Rectal smooth muscle tissue (tissue), 1 donor: ENCODE measurements around the gene MAGEB6B.
"Not testable (repeated sequence)": the region's sequence is repeated elsewhere in the genome, so short reads cannot be mapped to it uniquely, and the experiment has no call there.

Experiments used
- H3K27ac ChIP-seq: one replicate; pipeline ENCODE4 v1.7.0; 2013; ENCODE audit warnings: low read depth, low read length, inconsistent platforms
- H3K27me3 ChIP-seq: one replicate; pipeline ENCODE4 v1.7.0; 2013; ENCODE audit warnings: low read length; ENCODE audit not compliant: control insufficient read depth, insufficient read depth
- H3K36me3 ChIP-seq: one replicate; pipeline ENCODE4 v1.7.0; 2013; ENCODE audit warnings: low read length; ENCODE audit not compliant: control insufficient read depth, insufficient read depth
- H3K4me1 ChIP-seq: one replicate; pipeline ENCODE4 v1.7.0; 2013; ENCODE audit warnings: low read length; ENCODE audit not compliant: control insufficient read depth, insufficient read depth
- H3K4me3 ChIP-seq: one replicate; pipeline ENCODE4 v1.7.0; 2013; ENCODE audit warnings: low read length
- H3K9ac ChIP-seq: one replicate; pipeline ENCODE4 v1.7.0; 2013; ENCODE audit warnings: low read length

The MAGEB6B gene, protein sequence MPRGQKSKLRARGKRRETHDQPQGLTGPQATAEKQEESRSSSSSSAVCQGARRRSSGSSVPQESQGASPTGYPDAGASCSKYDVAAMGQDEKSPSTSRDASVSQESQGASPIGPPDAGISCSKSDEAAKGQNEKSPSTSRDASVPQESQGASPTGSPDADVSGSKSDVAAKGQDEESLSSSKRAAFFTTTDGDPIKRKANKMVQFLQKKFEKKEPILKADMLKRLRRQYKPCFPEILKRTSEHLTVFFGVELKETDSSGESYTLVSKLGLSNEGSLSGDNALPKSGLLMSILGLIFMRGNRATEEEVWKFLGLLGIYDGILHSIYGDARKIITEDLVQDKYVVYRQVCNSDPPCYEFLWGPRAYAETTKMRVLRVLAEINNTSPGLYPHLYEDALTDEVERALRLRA

DNA sequence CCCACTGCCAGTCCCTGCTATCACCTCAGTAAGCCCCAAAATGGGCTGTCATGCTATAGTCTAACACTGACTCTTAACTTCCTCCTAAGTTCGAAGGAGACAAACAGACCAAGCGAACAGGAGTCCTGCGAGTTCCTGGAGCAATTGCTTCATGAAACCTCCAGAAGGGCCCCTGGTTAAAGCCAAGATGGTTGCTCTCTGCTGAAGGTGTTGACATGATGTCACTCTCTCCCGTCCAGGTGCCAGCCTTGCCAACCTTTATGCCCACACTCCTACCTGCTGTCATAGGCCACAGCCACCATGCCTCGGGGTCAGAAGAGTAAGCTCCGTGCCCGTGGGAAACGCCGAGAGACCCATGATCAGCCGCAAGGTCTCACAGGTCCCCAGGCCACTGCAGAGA, at the start of gene MAGEB6B:
MAGEB6B (plus strand) TSS at position 301 of the 400 bp plus-strand sequence; CDS start at position 301, 0 bp downstream.
- no peak within 1 kb of the TSS for H3K9ac ChIP-seq
- no peaks in the 10 kb centered on the region for H3K4me1 ChIP-seq
- H3K36me3 ChIP-seq: no peaks in the 10 kb centered on the region
- no peak within 1 kb of the TSS for H3K4me3 ChIP-seq
- no peak within 1 kb of the TSS for H3K27ac ChIP-seq
- H3K27me3 ChIP-seq: no peaks in the 10 kb centered on the region

DNA sequence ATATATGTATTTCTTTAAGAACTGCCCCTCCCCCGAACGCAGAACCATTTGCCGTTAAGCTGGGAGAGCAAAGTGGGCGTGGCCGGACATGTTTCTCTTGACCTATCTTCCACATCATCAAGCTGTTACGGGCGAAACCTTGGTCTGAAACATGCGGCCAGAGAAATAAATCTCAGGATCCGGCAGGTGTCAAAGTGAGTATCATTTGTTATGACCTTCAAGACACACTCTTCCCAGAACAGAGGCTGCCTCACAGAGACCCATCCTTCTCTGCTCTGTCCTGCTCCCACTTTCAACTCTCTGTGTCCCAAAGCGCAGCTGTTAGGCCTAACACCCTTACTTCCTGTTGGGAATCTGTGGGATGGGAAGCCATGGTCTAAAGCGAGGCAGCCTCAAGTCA, 22.1 kb upstream of the MAGEB6B start, which contains the start of gene MAGEB18:
MAGEB18 (plus strand) TSS at position 70 of the 400 bp plus-strand sequence. CDS start 643 bp downstream, outside the sequence.
- Histone ChIP-seq H3K4me1 (no peaks in the 10 kb centered on the region), H3K36me3 (no peaks in the 10 kb centered on the region), H3K27ac (no peak within 1 kb of the TSS), H3K4me3 (no peak within 1 kb of the TSS), H3K27me3 (no peaks in the 10 kb centered on the region), H3K9ac (no peak within 1 kb of the TSS)

DNA sequence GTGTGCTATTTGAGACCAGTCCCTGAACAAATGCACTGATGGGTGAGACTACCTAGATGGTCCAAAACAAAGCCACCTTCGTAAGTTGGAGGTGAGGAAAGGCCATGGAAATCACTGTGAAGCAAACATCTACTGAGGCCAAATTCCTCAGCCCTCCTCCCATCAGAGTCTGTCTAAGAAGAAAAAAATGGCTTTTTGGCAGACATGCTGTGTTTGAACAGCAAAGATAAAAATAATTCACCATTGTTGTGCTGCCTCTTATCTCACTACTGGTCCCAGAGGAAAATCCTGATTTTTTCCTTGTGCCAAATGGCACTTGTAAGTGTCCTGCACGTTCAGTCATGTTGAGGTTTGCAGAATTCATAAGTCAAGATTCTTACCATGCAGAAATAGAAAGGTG, 14.4 kb upstream of the MAGEB6B start:
- H3K9ac ChIP-seq: no peak overlapping the region
- H3K27me3 ChIP-seq: no peaks in the 10 kb centered on the region
- H3K36me3 ChIP-seq: no peaks in the 10 kb centered on the region
- H3K4me1 ChIP-seq: no peaks in the 10 kb centered on the region
- no peak overlapping the region for H3K27ac ChIP-seq
- no peak overlapping the region for H3K4me3 ChIP-seq

DNA sequence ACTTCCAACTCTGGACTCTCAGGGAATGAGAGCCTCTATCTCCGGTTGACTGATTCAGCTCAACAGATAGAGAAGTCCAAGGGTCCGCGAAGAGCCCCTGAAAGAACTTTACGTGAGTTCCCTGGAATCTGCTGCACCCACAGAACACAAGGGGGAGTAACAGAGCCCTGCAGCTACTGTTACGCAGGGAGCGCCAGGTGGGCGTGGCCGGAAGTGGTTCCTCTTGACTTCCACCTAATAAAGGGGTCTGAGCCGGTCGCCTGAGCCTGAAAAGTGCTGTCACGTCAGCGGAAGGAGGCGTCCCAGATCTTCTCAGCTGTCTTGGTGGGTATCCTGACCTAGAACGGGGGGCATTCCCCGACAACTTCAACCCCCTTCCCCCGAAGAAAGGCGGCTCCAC, 31.8 kb downstream of the MAGEB6B start, which contains the start of gene MAGEB6:
MAGEB6 (plus strand) TSS at position 237 of the 400 bp plus-strand sequence. CDS start 1,407 bp downstream, outside the sequence.
- H3K36me3 ChIP-seq: no peaks in the 10 kb centered on the region
- H3K27ac ChIP-seq: no peak within 1 kb of the TSS
- H3K4me3 ChIP-seq: no peak within 1 kb of the TSS
- no peaks in the 10 kb centered on the region for H3K4me1 ChIP-seq
- no peaks in the 10 kb centered on the region for H3K27me3 ChIP-seq
- H3K9ac ChIP-seq: no peak within 1 kb of the TSS

DNA sequence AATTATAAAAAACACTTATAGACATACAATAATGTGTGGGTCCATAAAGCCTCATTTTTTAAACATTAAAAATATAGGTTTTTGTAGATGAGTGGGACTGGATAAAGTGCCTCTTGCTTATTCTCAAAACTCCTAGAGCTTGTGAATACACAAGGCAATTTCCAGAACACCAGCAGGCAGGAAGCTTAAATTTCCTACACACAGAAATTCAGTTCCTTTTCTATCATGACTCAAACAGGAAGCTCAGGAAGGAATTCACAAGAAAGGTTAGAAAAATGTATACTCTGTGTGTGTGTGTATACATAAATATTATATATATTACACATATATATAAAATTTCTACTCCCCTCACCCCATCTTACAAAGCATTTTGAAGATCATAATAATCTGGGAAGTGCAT, 43.2 kb downstream of the MAGEB6B start:
- Histone ChIP-seq H3K4me1 (no peaks in the 10 kb centered on the region), H3K27ac (no peak overlapping the region), H3K4me3 (no peak overlapping the region), H3K36me3 (no peaks in the 10 kb centered on the region), H3K27me3 (no peaks in the 10 kb centered on the region), H3K9ac (no peak overlapping the region)

DNA sequence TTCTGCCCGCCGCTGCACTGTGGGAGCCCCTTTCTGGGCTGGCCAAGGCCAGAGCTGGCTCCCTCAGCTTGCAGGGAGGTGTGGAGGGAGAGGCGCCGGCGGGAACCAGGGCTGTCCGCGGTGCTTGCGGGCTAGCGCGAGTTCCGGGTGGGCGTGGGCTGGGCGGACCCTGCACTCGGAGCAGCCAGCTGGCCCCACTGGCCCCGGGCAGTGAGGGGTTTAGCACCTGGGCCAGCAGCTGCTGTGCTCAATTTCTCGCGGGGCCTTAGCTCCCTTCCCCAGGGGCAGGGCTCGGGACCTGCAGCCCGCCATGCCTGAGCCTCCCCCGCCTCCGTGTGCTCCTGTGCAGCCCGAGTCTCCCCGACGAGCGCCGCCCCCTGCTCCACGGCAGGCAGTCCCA, 44.3 kb downstream of the MAGEB6B start:
- H3K4me1 ChIP-seq, H3K27me3 ChIP-seq, H3K36me3 ChIP-seq, H3K4me3 ChIP-seq, H3K9ac ChIP-seq, H3K27ac ChIP-seq: not testable (repeated sequence)

DNA sequence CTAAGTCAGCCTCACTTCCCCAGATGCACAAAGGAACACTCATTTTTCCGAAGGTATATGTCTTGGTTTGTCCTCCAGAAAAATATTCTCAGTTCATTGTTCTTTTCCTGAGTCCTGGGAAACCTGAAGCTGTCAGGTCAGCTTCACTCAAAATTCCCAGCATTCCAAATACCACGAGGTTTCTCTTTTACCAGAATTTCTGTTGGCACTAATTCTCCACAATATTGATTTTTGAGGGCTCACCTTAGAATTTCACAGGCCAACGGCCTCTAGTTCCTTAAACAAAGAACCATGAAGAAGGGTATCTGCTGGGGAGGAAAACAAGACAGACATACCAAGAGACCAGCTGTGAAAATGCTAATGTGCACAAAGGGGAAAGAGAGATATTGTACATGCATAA, 47.6 kb downstream of the MAGEB6B start:
- Histone ChIP-seq H3K4me3 (no peak overlapping the region), H3K27me3 (no peaks in the 10 kb centered on the region), H3K9ac (no peak overlapping the region), H3K27ac (no peak overlapping the region), H3K4me1 (no peaks in the 10 kb centered on the region), H3K36me3 (no peaks in the 10 kb centered on the region)
